GM18519 (cell line): ENCODE measurements around the gene ADAM33.

Experiments
- ATAC-seq: cut with Tn5 transposase; IDR thresholded peaks from one replicate; pipeline ENCODE4 v1.9.1; 2021; ENCODE audit warnings: mild to moderate bottlenecking, moderate library complexity; ENCODE audit not compliant: unreplicated experiment, low FRiP score

The ADAM33 gene

GRCh38 chr20:3690413-3690812, 8.6 kb upstream of the ADAM33 start:
- no peak for ATAC-seq

- no peak for ATAC-seq
These were observed 8.2 kb upstream of the ADAM33 start for GRCh38 chr20:3689978-3690377.

GRCh38 chr20:3687655-3688054, 5.8 kb upstream of the ADAM33 start:
- ATAC-seq = no peak

GRCh38 chr20:3686867-3687321, 5.1 kb upstream of the ADAM33 start:
- no peak for ATAC-seq

- no peak for ATAC-seq
These were observed 4.6 kb upstream of the ADAM33 start for GRCh38 chr20:3686421-3686820.

- ATAC-seq = no peak
These were observed 3.5 kb upstream of the ADAM33 start for GRCh38 chr20:3685341-3685740.

GRCh38 chr20:3681352-3681930, 369 bp downstream of the ADAM33 start:
- no peak for ATAC-seq

- no peak for ATAC-seq
These were observed 984 bp downstream of the ADAM33 start for GRCh38 chr20:3680701-3681351.

GRCh38 chr20:3679749-3680700, 1.8 kb downstream of the ADAM33 start:
- ATAC-seq = no peak

- ATAC-seq = no peak
These were observed 2.7 kb downstream of the ADAM33 start for GRCh38 chr20:3678856-3679720.

GRCh38 chr20:3678198-3678597, 3.6 kb downstream of the ADAM33 start:
- no peak for ATAC-seq

GRCh38 chr20:3677733-3678132, 4.1 kb downstream of the ADAM33 start:
- no peak for ATAC-seq

- no peak for ATAC-seq
These were observed 6.6 kb downstream of the ADAM33 start for GRCh38 chr20:3674995-3675900.

- no peak for ATAC-seq
These were observed 7.4 kb downstream of the ADAM33 start for GRCh38 chr20:3674447-3674846.

- no peak for ATAC-seq
These were observed 8.4 kb downstream of the ADAM33 start for GRCh38 chr20:3673221-3674070.

- no peak for ATAC-seq
These were observed 9.2 kb downstream of the ADAM33 start for GRCh38 chr20:3672547-3673171.

GRCh38 chr20:3671986-3672546, 9.7 kb downstream of the ADAM33 start:
- no peak for ATAC-seq

- ATAC-seq = no peak
These were observed 10.9 kb downstream of the ADAM33 start for GRCh38 chr20:3670945-3671344.
